Medulla oblongata (tissue), 1 donor: ENCODE results near the gene UBE2U.

Experiments
- DNase-seq: peaks from one replicate; pipeline ENCODE4 v3.0.0-alpha.2; 2015; ENCODE audit errors: extremely low spot score

The UBE2U gene, protein sequence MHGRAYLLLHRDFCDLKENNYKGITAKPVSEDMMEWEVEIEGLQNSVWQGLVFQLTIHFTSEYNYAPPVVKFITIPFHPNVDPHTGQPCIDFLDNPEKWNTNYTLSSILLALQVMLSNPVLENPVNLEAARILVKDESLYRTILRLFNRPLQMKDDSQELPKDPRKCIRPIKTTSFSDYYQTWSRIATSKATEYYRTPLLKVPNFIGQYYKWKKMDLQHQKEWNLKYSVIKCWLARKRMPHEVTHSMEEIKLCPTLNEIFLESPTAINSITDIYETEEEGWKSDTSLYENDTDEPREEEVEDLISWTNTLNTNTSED

DNA sequence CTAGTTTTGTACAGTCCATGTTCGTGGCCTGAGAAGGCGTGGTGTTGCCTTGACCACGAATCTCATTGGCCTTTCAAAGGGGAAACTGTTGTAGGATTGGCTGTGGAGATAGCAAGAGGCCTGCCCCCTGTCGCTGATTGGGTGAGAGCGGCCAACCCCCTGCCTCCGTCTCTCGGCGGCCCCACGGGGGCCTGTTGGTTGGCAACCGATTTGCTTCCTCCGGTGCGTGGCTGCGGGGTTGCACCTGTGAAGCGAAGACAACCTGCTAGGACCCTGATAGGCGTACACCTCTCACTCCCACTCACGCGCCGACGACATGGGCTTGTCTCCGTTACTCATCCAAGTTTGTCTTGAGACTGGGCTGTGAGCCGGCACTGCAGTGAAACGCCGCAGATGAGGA lies at the start of gene UBE2U:
Gene UBE2U (plus strand): TSS at position 204 of the 400 bp plus-strand sequence. CDS start 428 bp downstream, outside the sequence.
- DNase-seq = no peak

DNA sequence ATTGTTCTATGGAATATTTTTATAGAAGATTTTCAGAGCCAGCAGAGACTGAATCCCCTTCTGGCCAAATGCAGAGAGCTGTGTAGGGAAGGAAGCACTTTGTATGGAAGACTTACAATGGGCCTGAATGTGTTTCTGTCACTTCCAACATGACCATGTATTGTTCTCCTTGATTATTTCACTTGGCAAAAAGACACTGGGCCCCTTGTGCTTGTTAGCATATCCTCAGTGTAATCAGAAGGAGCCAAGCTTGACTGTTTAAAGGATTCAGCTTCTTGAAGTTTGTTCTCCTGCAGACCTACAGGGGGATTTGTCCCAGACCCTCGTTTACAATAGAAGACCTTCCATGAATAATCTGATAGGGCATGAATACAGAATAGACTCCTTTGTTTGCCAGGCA lies 48.1 kb upstream of the UBE2U start:
- peak; percentile 82 for DNase-seq

DNA sequence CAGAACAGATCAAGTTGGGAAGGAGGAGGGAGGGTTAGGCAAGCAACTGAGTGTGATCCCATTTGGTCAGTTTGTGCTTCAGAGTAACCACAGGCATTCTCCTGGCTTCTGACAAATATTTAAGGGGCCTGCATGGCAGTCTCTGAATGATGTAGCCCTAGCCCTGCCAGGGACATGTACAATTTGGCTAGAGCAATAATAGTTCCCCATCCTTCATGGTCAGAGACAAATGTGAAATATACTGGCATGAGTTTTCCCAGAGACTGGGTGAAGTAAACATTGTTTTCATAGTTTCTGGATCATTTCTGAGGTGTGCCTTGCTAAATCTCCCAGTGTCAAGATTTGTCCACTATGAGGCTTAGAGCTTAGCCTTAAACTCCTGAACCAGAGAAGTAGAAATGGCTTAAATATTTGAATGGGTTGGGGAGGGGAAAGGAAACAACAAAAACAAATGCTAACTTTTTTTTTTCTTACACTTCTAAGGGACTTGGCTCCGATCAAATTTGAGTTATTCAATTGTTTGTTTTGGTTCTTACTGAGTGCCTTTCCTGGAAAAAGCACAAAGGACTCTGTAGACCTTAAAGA lies 42.0 kb upstream of the UBE2U start:
- no peak for DNase-seq

DNA sequence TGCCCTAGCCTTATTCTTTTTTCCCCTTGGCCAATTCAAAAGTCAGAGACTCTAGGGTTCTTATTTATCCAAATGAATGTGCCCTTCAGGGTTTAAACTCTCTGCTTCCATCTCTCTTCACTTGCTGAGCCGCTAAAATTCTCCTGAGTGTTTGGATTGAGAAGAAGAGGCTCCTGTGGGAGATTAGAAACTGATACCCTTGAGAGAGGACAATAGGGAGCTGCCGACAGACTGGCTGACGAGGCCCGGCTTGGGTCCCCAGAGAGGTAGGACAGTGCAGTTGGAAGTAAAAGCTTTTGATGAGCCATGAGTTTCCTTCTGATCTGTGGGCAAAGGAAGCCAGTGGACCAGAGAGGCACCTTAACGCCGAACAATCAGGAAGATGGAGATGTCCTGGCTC lies 41.3 kb upstream of the UBE2U start:
- DNase-seq = no peak

DNA sequence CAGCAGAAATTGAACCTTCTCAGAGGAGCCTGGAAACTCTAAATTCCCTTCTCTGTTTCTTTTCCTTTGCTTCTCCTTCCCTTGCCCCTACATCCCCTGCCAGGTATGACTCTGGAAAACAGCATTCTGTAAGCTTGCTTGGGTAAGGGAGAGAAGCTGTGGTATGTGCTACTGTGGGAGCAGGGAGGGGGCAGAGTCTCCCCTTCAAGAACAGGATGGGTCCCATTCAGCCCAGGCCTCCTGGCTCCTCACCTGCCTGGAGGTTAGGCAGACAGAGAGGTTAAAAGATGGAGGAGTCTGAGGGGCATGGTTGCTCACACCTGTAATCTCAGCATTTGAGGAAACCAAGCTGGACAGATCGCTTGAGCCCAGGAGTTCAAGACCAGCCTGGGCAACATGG lies 40.6 kb upstream of the UBE2U start:
- DNase-seq = no peak

DNA sequence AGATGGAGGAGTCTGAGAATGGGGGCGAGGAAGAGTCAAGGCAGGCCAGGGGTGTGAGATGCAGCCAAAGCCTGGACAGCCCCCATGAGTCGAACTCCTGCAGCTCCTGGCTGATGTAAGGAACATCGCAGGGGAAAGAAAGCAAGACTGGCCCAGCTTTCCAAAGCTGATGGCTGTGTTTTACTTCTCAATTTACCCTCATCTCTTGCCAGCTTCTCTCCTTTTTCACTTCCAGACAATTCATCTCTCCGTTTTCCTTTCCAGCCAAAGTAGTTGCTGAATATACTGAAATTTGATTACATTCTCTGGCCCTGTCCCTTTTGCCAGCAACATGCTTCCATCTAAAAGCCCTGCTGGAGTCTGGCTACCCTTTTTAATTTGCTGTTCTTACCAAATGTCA lies 40.0 kb upstream of the UBE2U start:
- DNase-seq = no peak

DNA sequence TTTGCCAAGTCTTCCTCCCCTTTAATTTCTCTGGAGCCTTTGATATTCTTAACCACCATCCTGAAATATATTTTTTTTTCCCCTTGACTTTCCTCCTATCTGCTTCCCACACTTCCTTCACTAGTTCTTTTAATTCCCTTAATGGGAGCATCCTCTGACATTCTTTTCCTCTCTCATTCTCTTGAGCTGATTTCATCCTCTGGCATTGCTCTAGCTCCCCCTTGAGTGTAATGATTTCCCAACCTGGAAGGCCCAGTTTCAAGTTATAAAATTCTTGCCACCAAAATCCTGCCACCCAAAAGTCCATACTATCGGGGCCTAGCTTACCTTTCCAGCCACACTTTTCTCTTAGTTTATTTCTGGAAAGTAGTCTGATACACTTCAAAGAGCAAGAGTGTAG lies 39.5 kb upstream of the UBE2U start:
- peak; percentile 62 for DNase-seq

DNA sequence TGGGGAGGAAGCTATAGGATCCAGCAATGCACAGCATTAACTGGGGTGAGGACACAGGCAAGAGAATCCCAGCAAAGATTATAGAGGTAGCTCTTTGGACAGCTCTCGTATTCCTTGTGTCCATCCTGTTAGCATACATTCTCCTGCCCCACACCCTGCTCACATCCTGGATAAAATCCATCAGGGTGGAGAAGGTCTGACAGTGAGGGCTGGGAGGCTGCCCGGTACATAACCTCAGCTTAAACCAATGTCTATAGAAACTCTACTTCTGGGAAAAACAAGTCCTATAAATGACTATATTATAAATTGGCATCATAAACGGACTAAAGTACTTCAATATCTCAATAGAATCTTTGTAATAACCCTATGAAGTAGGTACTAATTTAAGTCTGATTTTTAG lies 36.8 kb upstream of the UBE2U start:
- DNase-seq = no peak

DNA sequence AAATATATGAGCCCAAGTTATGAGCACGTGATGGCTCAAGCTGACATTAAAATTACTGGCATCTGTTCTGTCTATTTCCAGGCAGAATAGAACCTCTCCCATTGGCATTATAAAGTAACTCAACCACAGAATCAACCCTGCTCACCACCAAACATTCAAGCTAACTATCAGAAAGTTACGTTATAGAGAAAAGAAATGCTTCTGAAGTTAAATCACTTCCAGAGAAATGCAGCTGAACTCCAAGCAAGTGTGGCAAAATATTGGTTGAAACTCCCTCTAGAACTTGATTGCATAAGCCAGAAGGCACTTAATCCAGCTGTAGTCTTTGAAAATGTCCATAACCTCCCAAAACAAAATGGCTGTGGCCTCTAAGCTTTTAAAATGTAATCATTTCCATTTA lies 36.2 kb upstream of the UBE2U start:
- no peak for DNase-seq

DNA sequence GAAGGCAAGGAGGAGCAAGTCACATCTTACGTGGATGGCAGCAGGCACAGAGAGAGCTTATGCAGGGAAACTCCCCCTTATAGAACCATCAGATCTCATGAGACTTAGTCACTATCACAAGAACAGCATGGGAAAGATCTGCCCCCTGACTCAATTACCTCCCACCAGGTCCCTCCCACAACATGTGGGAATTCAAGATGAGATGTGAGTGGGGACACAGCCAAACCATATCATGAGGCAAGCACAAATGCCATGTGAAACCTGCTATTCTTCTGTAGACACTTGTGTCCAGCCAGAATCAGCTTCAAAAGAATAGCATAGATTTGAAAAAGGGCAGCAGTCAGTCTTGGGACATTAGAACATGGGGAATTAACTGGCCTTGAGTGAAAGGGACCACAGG lies 32.2 kb upstream of the UBE2U start:
- DNase-seq = no peak

DNA sequence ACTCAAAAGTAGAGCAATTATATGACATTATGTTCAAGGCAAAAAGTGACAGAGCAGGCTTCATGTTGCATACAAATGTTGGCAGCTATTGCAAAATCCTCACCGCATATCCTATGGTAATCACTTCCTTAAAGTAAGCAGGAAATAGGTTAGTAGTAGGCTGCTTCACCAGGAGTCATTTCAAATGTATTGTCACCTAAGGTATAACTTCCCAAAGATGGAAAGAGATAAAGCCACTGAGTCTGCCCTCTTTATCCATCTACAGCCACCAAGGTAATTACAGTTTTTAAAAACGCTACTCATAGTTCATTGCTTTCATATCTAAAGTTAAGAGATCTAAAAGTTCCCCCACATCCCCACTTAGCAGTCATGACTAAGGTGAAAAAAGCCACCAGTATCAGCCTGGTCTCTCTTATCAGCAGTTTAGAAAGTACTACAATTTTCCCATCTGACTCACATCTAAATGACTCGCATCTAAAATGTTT lies 31.6 kb upstream of the UBE2U start:
- no peak for DNase-seq

DNA sequence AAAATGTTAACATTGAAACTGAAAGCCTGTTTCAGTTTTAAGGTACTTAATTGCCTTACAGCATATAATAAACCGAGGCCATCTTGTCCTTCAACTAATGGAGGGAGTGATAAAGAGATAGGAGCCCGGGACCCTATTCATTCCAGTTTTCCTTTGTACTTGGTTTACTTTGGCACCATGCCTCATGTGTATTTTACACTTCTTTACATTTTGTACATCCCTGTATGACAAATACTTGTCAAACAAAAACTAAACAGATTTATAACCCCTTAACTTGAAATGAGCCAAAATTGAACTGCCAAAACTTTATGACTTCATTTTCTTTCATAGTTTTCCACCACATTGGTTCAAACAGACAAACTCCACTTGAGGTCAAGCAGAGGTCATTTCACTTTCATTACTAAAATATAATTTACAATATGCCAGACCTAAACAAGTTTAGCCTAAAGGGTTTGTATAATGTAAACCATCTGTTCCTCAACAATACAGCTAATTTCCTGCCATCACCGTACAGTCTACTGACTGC lies 30.9 kb upstream of the UBE2U start:
- no peak for DNase-seq

DNA sequence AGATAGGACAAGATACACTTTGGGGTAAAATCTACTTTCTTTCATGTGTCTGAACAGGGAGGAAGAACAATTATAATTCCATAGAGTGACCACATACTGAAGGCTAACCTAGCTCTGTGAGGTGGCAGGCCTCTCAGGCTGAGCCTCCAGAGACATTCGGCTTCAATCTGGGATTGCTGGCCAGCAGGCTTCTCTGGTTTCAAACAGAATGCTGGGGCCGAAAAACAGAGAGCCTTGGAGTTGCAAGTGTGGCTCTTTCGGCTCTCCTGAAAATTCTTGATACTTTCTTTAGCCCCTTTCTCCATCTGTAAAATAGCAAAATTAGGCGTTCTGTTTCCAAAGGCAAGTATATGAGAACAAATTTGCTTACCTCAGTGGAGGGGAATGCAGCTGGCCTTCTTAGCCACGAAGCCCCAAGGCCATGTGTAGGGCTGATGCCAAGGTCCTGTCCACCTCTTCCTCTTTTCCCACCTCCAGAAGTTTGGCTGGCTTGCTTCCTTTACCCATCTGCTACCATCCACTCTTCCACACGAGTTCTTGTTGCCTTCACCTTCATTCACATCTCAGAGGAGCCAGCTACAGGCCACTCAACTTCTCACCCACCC lies 30.0 kb upstream of the UBE2U start:
- DNase-seq = no peak

DNA sequence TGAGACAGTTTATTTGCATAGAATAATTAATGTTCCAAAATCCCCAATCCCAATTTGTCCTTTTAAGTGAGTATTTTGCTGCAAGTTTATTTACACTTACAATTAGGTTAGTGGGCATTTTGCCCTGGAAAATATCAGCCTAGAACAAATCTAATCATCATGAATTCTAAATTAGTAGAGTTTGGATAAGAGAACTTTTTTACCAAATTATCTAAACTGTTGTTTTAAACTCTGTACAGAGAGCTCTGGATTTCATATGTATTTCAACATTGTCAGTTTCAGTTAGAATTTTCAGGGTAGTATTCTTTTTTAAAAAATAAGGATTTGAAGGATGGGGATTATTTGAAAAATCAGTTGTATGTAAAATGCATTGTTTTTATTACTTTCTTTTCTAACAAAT lies 27.8 kb upstream of the UBE2U start:
- no peak for DNase-seq

DNA sequence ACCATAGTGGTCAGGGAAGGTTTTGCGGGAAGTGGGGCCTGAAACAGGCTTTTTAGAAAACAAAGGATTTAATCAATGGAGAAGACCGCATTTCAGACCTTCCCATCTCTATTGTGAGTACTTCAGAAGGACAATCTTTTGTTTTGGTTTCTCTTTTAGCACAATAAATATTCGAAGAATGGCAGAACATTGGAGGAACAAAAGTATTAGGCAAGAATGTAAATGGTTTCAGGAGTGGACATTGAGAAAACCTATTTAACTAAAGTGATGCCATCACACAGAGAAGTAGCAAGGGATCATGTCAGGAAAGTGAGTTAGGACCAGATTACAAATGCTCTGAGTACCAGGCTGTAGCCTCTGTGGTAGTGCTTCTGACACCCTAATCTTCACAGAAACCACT lies 26.8 kb upstream of the UBE2U start:
- DNase-seq = no peak

DNA sequence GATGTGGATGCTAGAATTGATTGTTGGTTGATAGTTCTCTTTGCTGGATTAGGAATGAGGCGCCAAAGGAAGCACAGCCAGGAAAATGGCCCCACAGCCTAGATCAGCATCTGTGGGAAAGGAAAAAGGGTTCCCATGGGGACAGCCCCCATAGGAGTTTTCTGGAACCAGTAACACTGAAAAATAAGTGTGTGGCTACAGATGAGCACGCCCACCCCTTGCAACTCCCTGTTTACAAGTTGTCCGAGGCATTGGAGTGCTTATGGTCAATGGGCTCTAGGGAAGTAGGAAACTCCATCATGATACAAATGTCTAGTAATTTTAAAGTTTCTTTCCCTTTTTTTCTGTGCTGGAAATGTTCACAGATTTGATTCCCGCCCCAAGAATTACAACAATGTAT lies 23.8 kb upstream of the UBE2U start:
- no peak for DNase-seq

DNA sequence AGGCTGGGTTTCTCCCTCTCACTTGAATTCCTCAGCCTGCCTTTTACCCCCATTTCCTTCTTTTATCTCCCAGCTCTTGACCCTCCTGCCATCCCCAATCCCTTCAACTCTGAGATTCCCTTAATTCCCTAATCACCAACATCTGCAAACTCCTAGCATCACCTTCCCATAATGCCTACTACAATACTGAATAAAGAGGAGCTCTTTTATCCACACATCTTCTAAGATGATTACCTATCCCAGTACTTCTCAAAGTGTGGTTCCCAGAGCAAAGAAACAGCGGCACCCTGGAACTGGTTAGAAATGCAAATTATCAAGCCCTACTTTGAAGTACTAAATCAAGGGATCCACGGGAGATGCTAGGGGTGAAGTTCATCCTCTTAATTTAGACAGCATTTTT lies 21.2 kb upstream of the UBE2U start:
- DNase-seq = no peak

DNA sequence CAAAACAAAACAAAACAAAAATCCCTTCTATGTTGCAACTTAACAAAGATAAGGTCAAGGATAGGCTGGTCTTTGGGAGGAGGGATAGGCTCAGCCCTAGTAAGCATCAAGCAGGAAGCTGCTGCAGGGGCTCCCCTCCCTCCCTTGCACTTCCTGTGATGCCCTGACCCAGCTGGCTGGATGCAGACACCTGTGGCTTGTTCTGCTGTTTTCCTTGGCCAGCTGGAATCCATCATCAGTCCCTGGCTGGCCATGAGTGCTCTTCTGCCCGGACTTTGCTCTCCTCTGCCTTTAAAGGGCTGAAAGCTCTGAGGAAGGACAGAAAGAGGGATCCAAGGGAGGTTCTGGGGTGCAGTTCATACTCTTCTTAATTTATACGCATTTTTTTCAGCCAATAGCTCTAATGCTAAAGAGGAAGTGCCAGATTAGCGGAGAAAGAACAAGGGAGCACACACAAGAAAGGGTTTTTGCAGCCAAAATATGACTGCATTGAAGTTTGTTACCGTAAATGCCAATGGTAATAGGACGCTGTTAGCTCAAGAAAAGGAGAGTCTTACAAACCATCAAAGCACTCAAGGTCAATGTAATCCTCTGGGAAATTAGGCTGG lies 19.9 kb upstream of the UBE2U start:
- no peak for DNase-seq

DNA sequence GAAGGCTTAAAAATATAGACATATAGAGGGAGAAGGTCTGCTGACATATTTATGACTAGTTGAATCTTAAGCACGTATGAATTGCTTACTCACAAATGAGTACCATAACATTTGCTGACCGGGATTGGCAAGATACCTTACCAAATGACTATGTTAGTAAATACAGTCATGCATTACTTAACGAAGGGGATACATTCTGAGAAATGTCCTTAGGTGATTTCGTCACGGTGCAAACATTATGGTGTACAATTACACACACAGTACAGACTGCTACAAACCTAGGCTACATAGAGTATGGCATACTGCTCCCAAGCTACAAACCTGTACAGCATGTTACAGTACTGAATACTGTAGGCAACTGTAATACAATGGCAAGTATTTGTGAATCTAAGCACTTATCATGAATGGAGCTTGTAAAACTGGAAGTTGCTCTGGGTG lies 19.4 kb upstream of the UBE2U start:
- DNase-seq = no peak

DNA sequence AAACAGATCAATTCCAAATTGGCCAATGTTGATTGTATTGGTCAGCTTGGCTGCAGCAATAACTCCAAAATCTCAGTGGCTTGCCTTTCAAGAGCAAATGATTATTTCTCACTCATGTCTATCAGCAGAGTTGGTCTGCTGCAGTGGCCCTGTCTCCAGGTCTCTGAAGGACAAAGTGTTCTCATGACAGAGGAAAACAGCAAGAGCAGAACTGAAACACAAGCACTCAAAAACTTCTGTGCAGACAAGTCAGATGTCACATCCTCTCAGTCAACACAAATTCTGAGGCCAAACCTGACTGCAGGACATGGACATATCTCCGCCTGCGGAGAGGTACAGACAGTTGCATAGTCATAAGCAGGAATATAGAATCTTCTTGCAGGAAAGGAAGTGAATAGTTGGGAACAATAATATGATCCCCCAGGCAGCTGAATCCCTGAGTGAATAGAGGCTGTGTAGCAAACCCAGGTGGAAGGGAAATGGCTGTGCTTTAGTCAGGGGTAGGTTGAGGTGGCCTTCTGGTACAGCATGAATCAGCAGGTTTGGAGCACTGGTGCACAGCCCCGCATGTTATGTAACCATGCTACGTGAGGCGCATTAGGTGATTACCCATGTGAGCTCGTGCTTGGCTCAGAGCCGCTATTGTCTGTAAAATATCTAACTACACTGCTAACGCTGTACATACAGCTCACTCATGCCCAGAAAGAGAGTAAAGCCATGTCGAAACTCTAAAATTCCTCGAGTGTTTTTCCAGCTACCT lies 17.1 kb upstream of the UBE2U start:
- DNase-seq = no peak

DNA sequence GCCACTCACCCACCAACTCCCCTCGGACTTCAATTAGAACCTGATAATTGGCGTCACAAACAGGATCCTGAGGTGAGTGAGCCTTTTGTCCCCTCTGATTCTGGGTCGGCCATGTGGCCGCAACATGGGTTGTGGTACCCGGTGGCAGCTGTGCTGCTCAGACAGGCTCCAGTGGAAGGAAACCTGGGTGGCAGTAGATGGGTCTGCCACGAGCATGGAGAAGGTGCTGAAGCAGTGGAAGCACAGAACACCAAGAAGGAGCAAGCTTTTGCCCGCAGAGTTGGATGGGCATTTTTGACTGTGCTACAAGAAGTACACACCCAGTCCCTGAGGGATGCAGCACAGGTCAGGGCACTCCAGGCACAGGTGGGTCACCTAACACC lies 16.5 kb upstream of the UBE2U start:
- DNase-seq = no peak

DNA sequence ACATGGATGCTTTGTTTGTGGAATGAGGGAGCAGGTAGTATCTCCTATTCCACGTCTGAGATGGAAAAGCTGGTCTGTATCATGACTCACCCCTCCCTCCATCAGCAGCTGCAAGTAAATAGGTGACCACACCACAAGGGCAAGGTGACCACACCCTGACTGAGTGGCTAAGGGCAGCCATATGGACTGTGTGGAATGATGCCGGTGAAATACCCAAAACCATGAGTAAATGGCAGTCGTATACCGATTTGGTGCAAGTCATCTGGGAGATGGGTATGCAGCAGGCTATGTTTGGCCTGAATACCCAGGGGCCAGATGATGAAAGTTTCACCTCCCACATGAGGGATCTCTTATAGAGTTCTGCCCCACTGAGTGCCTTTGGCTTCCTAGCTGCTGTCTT lies 15.8 kb upstream of the UBE2U start:
- DNase-seq = no peak
